K562 (cell line): Measurements from ENCODE around the gene TMEM217. TPM values are rescaled to one million over a fixed set of nuclear protein-coding genes. Genes with fewer than 3 reads are reported as not detected.

ENCODE experiments used
- ATAC-seq: fragments of 200-7000 bp; cut with Tn5 transposase; 3 replicates; pipeline ENCODE4 v1.9.1; 2020; ENCODE audit warnings: moderate library complexity
- BruUV-seq: library from RNA; stranded (reverse); fragments of 400-500 nt; replicated peaks from 2 replicates; lab custom pipeline; 2021; lab: Mats Ljungman, UMichigan
- CTCF ChIA-PET: fragments of 300-600 bp; formaldehyde crosslinking; extraction: SDS; loops from one replicate; lab custom pipeline; 2021; ENCODE audit warnings: low intra/inter-chr PET ratio; lab: Yijun Ruan, JAX
- POLR2A ChIA-PET: fragments of 300-600, 350-650 bp; sonication (Branson Sonifier 250); formaldehyde crosslinking; extraction: SDS; loops from one replicate; lab custom pipeline; 2021; ENCODE audit warnings: antibody characterized with exemption, inconsistent platforms; lab: Yijun Ruan, JAX
- DNase-seq, 4 experiments: peaks; one replicate each; pipeline versions ENCODE4 v3.0.0 to v3.0.0-alpha.2; 2011 to 2018; ENCODE audit warnings: low spot score in 3 of 4, mixed read lengths in 3 of 4; ENCODE audit errors: extremely low read depth in 1 of 4
- FAIRE-seq: peaks from 2 replicates; lab custom pipeline; 2011; peaks lifted over from hg19 to GRCh38; lab: Jason Lieb, UNC
- H2AFZ ChIP-seq: 2 replicates; pipeline ENCODE4 v1.6.0; 2011; ENCODE audit warnings: low read depth, low read length, control low read depth, inconsistent platforms
- H3K27ac ChIP-seq: fragments of 200-600 bp; 3 replicates; pipeline ENCODE4 v1.8.0; 2011; ENCODE audit warnings: low read depth, mild to moderate bottlenecking, control low read depth, inconsistent platforms, low read length, moderate library complexity, mixed read lengths; ENCODE audit errors: extremely low read depth
- H3K27me3 ChIP-seq, 2 experiments: fragments of 300-600 bp in 1 of 2; 2 replicates in 1 of 2; 3 replicates in 1 of 2; pipeline versions ENCODE4 v1.6.0 to v1.8.0; 2011; ENCODE audit warnings: inconsistent platforms in 2 of 2, low read length in 2 of 2, mild to moderate bottlenecking in 1 of 2, mixed read lengths in 1 of 2, moderate library complexity in 1 of 2; ENCODE audit not compliant: control insufficient read depth in 2 of 2, insufficient read depth in 2 of 2
- H3K36me3 ChIP-seq: fragments of 300-600 bp; 3 replicates; pipeline ENCODE4 v1.8.0; 2011; ENCODE audit warnings: mild to moderate bottlenecking, low read length, inconsistent platforms; ENCODE audit not compliant: control insufficient read depth, insufficient read depth
- H3K4me1 ChIP-seq, 2 experiments: fragments of 200-600 bp in 1 of 2; replicated peaks in 1 of 2; 2 replicates in 1 of 2; 3 replicates in 1 of 2; pipeline versions ENCODE4 v1.5.1 to v1.8.0; 2011; ENCODE audit warnings: inconsistent platforms in 2 of 2, low read length in 2 of 2, mild to moderate bottlenecking in 1 of 2, mixed read lengths in 1 of 2, moderate library complexity in 1 of 2; ENCODE audit not compliant: control insufficient read depth in 2 of 2, insufficient read depth in 2 of 2
- H3K4me2 ChIP-seq: 2 replicates; pipeline ENCODE4 v1.6.1; 2011; ENCODE audit warnings: low read length, control low read depth, inconsistent platforms, mixed read lengths; ENCODE audit not compliant: insufficient read depth
- H3K4me3 ChIP-seq: fragments of 200-600 bp; sonication (generic), shearing (Covaris generic); 2 replicates; pipeline ENCODE4 v1.5.1; 2016; ENCODE audit warnings: control low read depth, inconsistent platforms
- H3K79me2 ChIP-seq: fragments of 200-600 bp; 3 replicates; pipeline ENCODE4 v1.8.0; 2011; ENCODE audit warnings: low read length, inconsistent platforms; ENCODE audit not compliant: control insufficient read depth, insufficient read depth
- H3K9ac ChIP-seq, 2 experiments: 2 replicates each; pipeline versions ENCODE4 v1.6.0 to v1.6.1; 2011; ENCODE audit warnings: low read depth in 2 of 2, low read length in 2 of 2, control low read depth in 1 of 2, inconsistent platforms in 1 of 2, mild to moderate bottlenecking in 1 of 2, mixed read lengths in 1 of 2; ENCODE audit not compliant: insufficient read depth in 1 of 2
- H3K9me1 ChIP-seq: one replicate; pipeline ENCODE4 v1.6.0; 2011; ENCODE audit warnings: inconsistent platforms, mild to moderate bottlenecking, low read length, moderate library complexity; ENCODE audit not compliant: control insufficient read depth, insufficient read depth
- H3K9me3 ChIP-seq: replicated peaks from 2 replicates; pipeline ENCODE4 v1.5.1; 2011; ENCODE audit warnings: low read depth, low read length, inconsistent platforms; ENCODE audit not compliant: control insufficient read depth, insufficient read depth
- H4K20me1 ChIP-seq: replicated peaks from 2 replicates; pipeline ENCODE4 v1.6.1; 2011; ENCODE audit warnings: low read length, inconsistent platforms, mixed read lengths; ENCODE audit not compliant: control insufficient read depth, insufficient read depth
- SRSF3 ChIP-seq: fragments of 200-400 bp; formaldehyde crosslinking; IDR thresholded peaks from 2 replicates; pipeline ENCODE4 v1.6.1; 2016; ENCODE audit warnings: mild to moderate bottlenecking, low read length, moderate library complexity; ENCODE audit not compliant: insufficient read depth
- WGBS: fragments of 100-300 bp; shearing (Covaris generic); methylation state at CpG from one replicate; pipeline ENCODE4 v1.1.6; 2016; ENCODE audit warnings: low coverage, mixed read lengths; ENCODE audit not compliant: insufficient coverage; ENCODE audit errors: missing lambda C conversion rate; 5-methylcytosine and 5-hydroxymethylcytosine counted together
- in situ Hi-C: fragments of 300-500 bp; cut with MboI; formaldehyde crosslinking; loops from 4 replicates; pipeline ENCODE4 v1.15.0; 2018; ENCODE audit warnings: inconsistent platforms, mixed read lengths
- intact Hi-C: fragments of 100-400 bp; cut with micrococcal nuclease; formaldehyde crosslinking; loops from 2 replicates; pipeline ENCODE4 v1.14.2; 2022
- polyA plus RNA-seq, 8 experiments: library from polyadenylated mRNA; depleted of rRNA in 4 of 8; stranded (reverse) in 5 of 8; unstranded in 3 of 8; fragments of >200 nt; fragmentation: Nextera tagmentation in 2 of 8; fragmentation: Illumina TruSeq in 1 of 8; extraction: Ambion mirVana in 2 of 8; extraction: Trizol in 1 of 8; gene quantifications; 2 replicates each; pipeline versions ENCODE4 v1.2.1 to v1.2.3, GENCODE V29; 2011 to 2014; ENCODE audit warnings: inconsistent platforms in 1 of 8, missing spikeins in 1 of 8
- small RNA-seq: library from RNA; depleted of rRNA; stranded (forward); fragments of <200 nt; gene quantifications from one replicate; pipeline ENCODE3, GENCODE V24; 2014
- total RNA-seq, 7 experiments: library from RNA; depleted of rRNA in 6 of 7; stranded (reverse); fragments of >200 nt in 6 of 7; fragmentation: Illumina TruSeq in 2 of 7; extraction: Trizol in 2 of 7; gene quantifications; 2 replicates each; pipeline versions ENCODE4 v1.2.1 to v1.2.3, GENCODE V29; 2011 to 2021; ENCODE audit warnings: low replicate concordance in 1 of 7

TMEM217 gene
- total and polyA plus RNA-seq, 9 of the 15 experiments (the other 6 are each of a cell fraction or from before 2014, with no cell fraction given): 1.3 to 8.0 (median 1.9) TPM

DNA sequence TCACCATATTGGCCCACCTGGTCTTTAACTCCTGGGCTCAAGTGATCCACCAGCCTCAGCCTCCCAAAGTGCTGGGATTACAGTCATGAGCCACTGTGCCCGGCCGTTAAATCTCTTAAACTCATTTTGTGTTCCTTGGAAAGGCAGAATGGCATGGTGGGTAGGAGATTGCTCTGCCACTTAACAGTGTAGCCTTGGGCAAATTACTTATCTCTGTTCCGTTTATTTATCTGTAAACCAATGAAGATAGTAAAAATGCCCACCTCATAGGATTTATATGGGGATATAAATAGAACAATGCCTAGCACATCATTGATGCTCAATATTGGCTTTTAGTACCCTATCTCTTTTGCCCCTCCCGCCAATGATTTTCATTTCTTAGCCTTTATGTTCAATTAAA, 95.2 kb downstream of the TMEM217 start:
- Histone ChIP-seq H4K20me1 (no peaks in the 10 kb centered on the region), H3K36me3 (no peaks in the 10 kb centered on the region), H3K27ac (no peak overlapping the region), H3K4me1 (peaks cover 16 to 23% of the 10 kb centered on the region in 2 experiments; a peak in 4 of 5 replicates), H3K79me2 (no peaks in the 10 kb centered on the region), H3K9me3 (no peaks in the 10 kb centered on the region), H3K9ac (no peak overlapping the region), H3K9me1 (no peaks in the 10 kb centered on the region), H2AFZ (no peak overlapping the region), H3K4me3 (no peak overlapping the region), H3K27me3 (no peaks in the 10 kb centered on the region), H3K4me2 (no peak overlapping the region)
- in situ Hi-C loops (no loop called here), intact Hi-C loops (no loop called here)
- TF ChIP-seq SRSF3: no peak
- ChIA-PET CTCF (no interaction called here), POLR2A (no interaction called here)
- no peak for FAIRE-seq
- no peak for ATAC-seq
- no TSS peak for BruUV-seq
- no peak for DNase-seq
- WGBS: 69% methylated on average over 4 of the region's 4 CpGs

Small RNA genes lying within 50 kb of the gene (small RNA-seq; reads per million reads assigned to genes)
- not detected for gene AL096712.1

Other genes with a start within 250 kb of the TMEM217 start
- 169 and 190 TPM in 2 replicates for gene PIM1, start 88.0 kb downstream of the TMEM217 start, total RNA-seq (2014; rRNA removed)
- gene PIM1, start 88.0 kb downstream of the TMEM217 start, total RNA-seq (2014; rRNA removed; fragmentation: Illumina TruSeq; extraction: Trizol): 175 and 193 TPM in 2 replicates
- 211 and 212 TPM in 2 replicates for gene PIM1, start 88.0 kb downstream of the TMEM217 start, total RNA-seq (2015; rRNA removed; fragmentation: Illumina TruSeq; extraction: Trizol)
- 358 and 364 TPM in 2 replicates for gene PIM1, start 88.0 kb downstream of the TMEM217 start, total RNA-seq (2021)
- 296 and 429 TPM in 2 replicates for gene PIM1, start 88.0 kb downstream of the TMEM217 start, polyA plus RNA-seq (2011; rRNA removed)
- 574 and 789 TPM in 2 replicates for gene PIM1, start 88.0 kb downstream of the TMEM217 start, polyA plus RNA-seq (2014; fragmentation: Illumina TruSeq; extraction: Trizol)
- gene PIM1, start 88.0 kb downstream of the TMEM217 start, polyA plus RNA-seq (2014; fragmentation: Nextera tagmentation; extraction: Ambion mirVana): 10 to 100 TPM; 19.0 to 62.4 TPM
- gene PIM1, start 88.0 kb downstream of the TMEM217 start, polyA plus RNA-seq (2014; rRNA removed): 235 and 249 TPM in 2 replicates
- gene TBC1D22B, start 372 bp downstream of the TMEM217 start, total RNA-seq (2014; rRNA removed): 10.9 and 13.0 TPM in 2 replicates
- gene TBC1D22B, start 372 bp downstream of the TMEM217 start, total RNA-seq (2014; rRNA removed; fragmentation: Illumina TruSeq; extraction: Trizol): 13.5 and 13.9 TPM in 2 replicates
- 12.3 and 13.1 TPM in 2 replicates for gene TBC1D22B, start 372 bp downstream of the TMEM217 start, total RNA-seq (2015; rRNA removed; fragmentation: Illumina TruSeq; extraction: Trizol)
- 16.1 and 17.2 TPM in 2 replicates for gene TBC1D22B, start 372 bp downstream of the TMEM217 start, total RNA-seq (2021)
- gene TBC1D22B, start 372 bp downstream of the TMEM217 start, polyA plus RNA-seq (2011; rRNA removed): 14.0 and 15.3 TPM in 2 replicates
- 21.7 and 24.2 TPM in 2 replicates for gene TBC1D22B, start 372 bp downstream of the TMEM217 start, polyA plus RNA-seq (2014; fragmentation: Illumina TruSeq; extraction: Trizol)
- gene TBC1D22B, start 372 bp downstream of the TMEM217 start, polyA plus RNA-seq (2014; fragmentation: Nextera tagmentation; extraction: Ambion mirVana): 1 to 10 TPM; 4.8 to 6.4 TPM
- gene TBC1D22B, start 372 bp downstream of the TMEM217 start, polyA plus RNA-seq (2014; rRNA removed): 14.0 and 14.5 TPM in 2 replicates
- gene RNF8, start 95.8 kb upstream of the TMEM217 start, total RNA-seq (2014; rRNA removed): 37.3 and 37.5 TPM in 2 replicates
- 42.8 and 50.8 TPM in 2 replicates for gene RNF8, start 95.8 kb upstream of the TMEM217 start, total RNA-seq (2014; rRNA removed; fragmentation: Illumina TruSeq; extraction: Trizol)
- gene RNF8, start 95.8 kb upstream of the TMEM217 start, total RNA-seq (2015; rRNA removed; fragmentation: Illumina TruSeq; extraction: Trizol): 38.6 and 45.5 TPM in 2 replicates
- gene RNF8, start 95.8 kb upstream of the TMEM217 start, total RNA-seq (2021): 28.5 and 30.0 TPM in 2 replicates
- 28.5 and 35.1 TPM in 2 replicates for gene RNF8, start 95.8 kb upstream of the TMEM217 start, polyA plus RNA-seq (2011; rRNA removed)
- 42.1 and 47.0 TPM in 2 replicates for gene RNF8, start 95.8 kb upstream of the TMEM217 start, polyA plus RNA-seq (2014; fragmentation: Illumina TruSeq; extraction: Trizol)
- 10 to 100 TPM; 10.6 to 13.0 TPM for gene RNF8, start 95.8 kb upstream of the TMEM217 start, polyA plus RNA-seq (2014; fragmentation: Nextera tagmentation; extraction: Ambion mirVana)
- gene RNF8, start 95.8 kb upstream of the TMEM217 start, polyA plus RNA-seq (2014; rRNA removed): 36.6 and 40.6 TPM in 2 replicates
- 43.9 and 49.9 TPM in 2 replicates for gene CMTR1, start 175.1 kb upstream of the TMEM217 start, total RNA-seq (2014; rRNA removed)
- 49.5 and 50.9 TPM in 2 replicates for gene CMTR1, start 175.1 kb upstream of the TMEM217 start, total RNA-seq (2014; rRNA removed; fragmentation: Illumina TruSeq; extraction: Trizol)
- 49.4 and 50.4 TPM in 2 replicates for gene CMTR1, start 175.1 kb upstream of the TMEM217 start, total RNA-seq (2015; rRNA removed; fragmentation: Illumina TruSeq; extraction: Trizol)
- gene CMTR1, start 175.1 kb upstream of the TMEM217 start, total RNA-seq (2021): 57.7 and 63.5 TPM in 2 replicates
- gene CMTR1, start 175.1 kb upstream of the TMEM217 start, polyA plus RNA-seq (2011; rRNA removed): 42.6 and 48.8 TPM in 2 replicates
- gene CMTR1, start 175.1 kb upstream of the TMEM217 start, polyA plus RNA-seq (2014; fragmentation: Illumina TruSeq; extraction: Trizol): 60.3 and 61.9 TPM in 2 replicates
- 1 to 10 TPM; 2.9 to 5.5 TPM for gene CMTR1, start 175.1 kb upstream of the TMEM217 start, polyA plus RNA-seq (2014; fragmentation: Nextera tagmentation; extraction: Ambion mirVana)
- gene CMTR1, start 175.1 kb upstream of the TMEM217 start, polyA plus RNA-seq (2014; rRNA removed): 55.3 and 55.9 TPM in 2 replicates
- gene CCDC167, start 241.7 kb upstream of the TMEM217 start, total RNA-seq (2014; rRNA removed): 30.8 and 43.7 TPM in 2 replicates
- gene CCDC167, start 241.7 kb upstream of the TMEM217 start, total RNA-seq (2014; rRNA removed; fragmentation: Illumina TruSeq; extraction: Trizol): 28.3 and 31.8 TPM in 2 replicates
- 36.8 and 38.6 TPM in 2 replicates for gene CCDC167, start 241.7 kb upstream of the TMEM217 start, total RNA-seq (2015; rRNA removed; fragmentation: Illumina TruSeq; extraction: Trizol)
- gene CCDC167, start 241.7 kb upstream of the TMEM217 start, total RNA-seq (2021): 26.0 and 26.8 TPM in 2 replicates
- gene CCDC167, start 241.7 kb upstream of the TMEM217 start, polyA plus RNA-seq (2011; rRNA removed): 45.2 and 55.1 TPM in 2 replicates
- 63.1 and 73.7 TPM in 2 replicates for gene CCDC167, start 241.7 kb upstream of the TMEM217 start, polyA plus RNA-seq (2014; fragmentation: Illumina TruSeq; extraction: Trizol)
- gene CCDC167, start 241.7 kb upstream of the TMEM217 start, polyA plus RNA-seq (2014; fragmentation: Nextera tagmentation; extraction: Ambion mirVana): 100 to 1,000 TPM in 1 of 2 experiments, 10 to 100 TPM in 1; 85.0 to 114 TPM
- gene CCDC167, start 241.7 kb upstream of the TMEM217 start, polyA plus RNA-seq (2014; rRNA removed): 40.5 and 45.9 TPM in 2 replicates